CD4-positive, alpha-beta T cell (primary cell): ENCODE data around the gene SLC35A5. TPM values are rescaled to one million over a fixed set of nuclear protein-coding genes. Genes with fewer than 3 reads are reported as not detected.
A peak's percentile ranks its signal among the peaks of the same experiment; 100 is the strongest.

Experiments used
- ATAC-seq: fragments of 200-7000 bp; cut with Tn5 transposase; one replicate; pipeline ENCODE4 v1.10.0; 2022; ENCODE audit warnings: mild to moderate bottlenecking; ENCODE audit not compliant: poor library complexity
- CTCF ChIA-PET: fragments of 350-600 bp; sonication (Branson Sonifier 250); formaldehyde crosslinking; loops from one replicate; lab custom pipeline; 2021; ENCODE audit warnings: antibody characterized with exemption, inconsistent platforms; lab: Charles Lee
- POLR2A ChIA-PET: fragments of 350-600 bp; sonication (Branson Sonifier 250); formaldehyde crosslinking; loops from one replicate; lab custom pipeline; 2021; ENCODE audit warnings: antibody characterized with exemption, inconsistent platforms; lab: Charles Lee
- DNase-seq, 14 experiments: peaks; one replicate each; pipeline ENCODE4 v3.0.0-alpha.2; 2013 to 2020; ENCODE audit warnings: mixed read lengths in 2 of 14
- H3K27ac ChIP-seq, 2 donors: one replicate each; pipeline versions ENCODE4 v1.5.1 to v1.7.0; 2013; ENCODE audit warnings: low read length in 2 of 2, low read depth in 1 of 2, mild to moderate bottlenecking in 1 of 2
- H3K27me3 ChIP-seq, 2 experiments: 1 replicate in 1 of 2; 2 replicates in 1 of 2; pipeline versions ENCODE4 v1.6.1 to v1.7.0; 2013; ENCODE audit warnings: low read length in 2 of 2, control low read depth in 1 of 2, mild to moderate bottlenecking in 1 of 2, moderate library complexity in 1 of 2; ENCODE audit not compliant: insufficient read depth in 2 of 2, control insufficient read depth in 1 of 2
- H3K36me3 ChIP-seq: one replicate; pipeline ENCODE4 v1.6.1; 2013; ENCODE audit warnings: low read length, control low read depth; ENCODE audit not compliant: insufficient read depth
- H3K4me1 ChIP-seq: one replicate; pipeline ENCODE4 v1.6.1; 2013; ENCODE audit warnings: low read length, control low read depth; ENCODE audit not compliant: insufficient read depth
- H3K4me3 ChIP-seq: one replicate; pipeline ENCODE4 v1.5.1; 2013; ENCODE audit warnings: mild to moderate bottlenecking, low read length, moderate library complexity
- H3K9me3 ChIP-seq, 2 experiments: 1 replicate in 1 of 2; 2 replicates in 1 of 2; pipeline versions ENCODE4 v1.6.1 to v1.7.0; 2013; ENCODE audit warnings: low read length in 2 of 2, mild to moderate bottlenecking in 2 of 2, control low read depth in 1 of 2, moderate library complexity in 1 of 2; ENCODE audit not compliant: control insufficient read depth in 1 of 2, insufficient read depth in 1 of 2
- H3K27ac Mint-ChIP-seq: one replicate; pipeline ENCODE4 v1.8.0; 2020; ENCODE audit warnings: mixed read lengths
- H3K27me3 Mint-ChIP-seq: one replicate; pipeline ENCODE4 v1.8.0; 2021; ENCODE audit warnings: mixed read lengths
- H3K36me3 Mint-ChIP-seq: one replicate; pipeline ENCODE4 v1.8.0; 2021; ENCODE audit warnings: low read depth, mixed read lengths
- H3K4me1 Mint-ChIP-seq: one replicate; pipeline ENCODE4 v1.8.0; 2021; ENCODE audit warnings: low read depth, mixed read lengths
- H3K4me3 Mint-ChIP-seq: one replicate; pipeline ENCODE4 v1.8.0; 2020; ENCODE audit warnings: mild to moderate bottlenecking, mixed read lengths
- H3K9me3 Mint-ChIP-seq: one replicate; pipeline ENCODE4 v1.8.0; 2020; ENCODE audit warnings: mixed read lengths
- CTCF ChIP-seq: fragments of 200-600 bp; IDR thresholded peaks from one replicate; pipeline ENCODE4 v1.8.0; 2022; ENCODE audit warnings: antibody characterized with exemption, mild to moderate bottlenecking
- intact Hi-C, 2 experiments: fragments of 100-400 bp; cut with DNase I in 1 of 2; cut with micrococcal nuclease in 1 of 2; formaldehyde crosslinking; loops; one replicate each; pipeline versions ENCODE4 v1.15.1 to v1.9.0; 2023 to 2025; cut with DNase I, micrococcal nuclease
- total RNA-seq, 174 experiments: library from RNA in 2 of 174; stranded (reverse) in 2 of 174; gene quantifications; one replicate each; pipeline ENCODE4 v1.2.3 and lab custom pipeline; 2021 to 2026

Gene SLC35A5
- total RNA-seq, 2 experiments from 2014 or later = 4.6 to 7.3 TPM

- H3K27me3 ChIP-seq = no peaks in the 10 kb centered on the region
- Mint-ChIP-seq H3K9me3 (no peaks in the 10 kb centered on the region), H3K27me3 (no peaks in the 10 kb centered on the region), H3K36me3 (peaks cover 82% of the 10 kb centered on the region), H3K27ac (no peak overlapping the region), H3K4me1 (no peaks in the 10 kb centered on the region), H3K4me3 (no peak overlapping the region)
- H3K9me3 ChIP-seq = no peaks in the 10 kb centered on the region
- no peak for ATAC-seq
- CTCF ChIA-PET = interaction anchor here (0.7 to 1.2 kb wide), 2 partner anchors 173 to 237 kb away, joined by 3 to 5 read pairs; no protein-coding TSS in a partner anchor
- H3K4me1 ChIP-seq = no peaks in the 10 kb centered on the region
- H3K36me3 ChIP-seq = peaks cover 73% of the 10 kb centered on the region
- no peak for DNase-seq
- no peak for TF ChIP-seq CTCF
- intact Hi-C loops = loop anchor here in 1 of 2 experiments (2.0 to 5.0 kb wide), 3 partner anchors 203 to 394 kb away; no protein-coding TSS in a partner anchor
- H3K27ac ChIP-seq = no peak overlapping the region
- POLR2A ChIA-PET = interaction anchor here (1.3 kb wide), 1 partner anchor 237 kb away, joined by 4 read pairs; no protein-coding TSS in a partner anchor
- H3K4me3 ChIP-seq = no peak overlapping the region
These were observed 31.3 kb upstream of the SLC35A5 start for GRCh38 chr3:112530573-112530972.

GRCh38 chr3:112531358-112531781 is 30.5 kb upstream of the SLC35A5 start:
- H3K4me3 Mint-ChIP-seq = no peak overlapping the region
- H3K4me1 Mint-ChIP-seq = no peaks in the 10 kb centered on the region
- H3K4me3 ChIP-seq = no peak overlapping the region
- H3K27me3 ChIP-seq = no peaks in the 10 kb centered on the region
- no peak overlapping the region for H3K27ac ChIP-seq
- H3K27ac Mint-ChIP-seq = peak overlapping the region; percentile 6
- TF ChIP-seq CTCF = peak; percentile 80
- peaks cover 76% of the 10 kb centered on the region for H3K36me3 ChIP-seq
- CTCF ChIA-PET = interaction anchor here (0.6 to 1.2 kb wide), 3 partner anchors 93 to 238 kb away, joined by 3 to 5 read pairs (median 3); no protein-coding TSS in a partner anchor
- H3K4me1 ChIP-seq = no peaks in the 10 kb centered on the region
- no peaks in the 10 kb centered on the region for H3K9me3 ChIP-seq
- H3K9me3 Mint-ChIP-seq = no peaks in the 10 kb centered on the region
- intact Hi-C loops = loop anchor here in 1 of 2 experiments (1.0 to 5.0 kb wide), 4 partner anchors 204 to 419 kb away; no protein-coding TSS in a partner anchor
- DNase-seq (peak in 3 of 14 experiments; percentile 47 to 60 (median 55)), ATAC-seq (no peak)
- no peaks in the 10 kb centered on the region for H3K27me3 Mint-ChIP-seq
- POLR2A ChIA-PET = interaction anchor here (1.3 kb wide), 1 partner anchor 238 kb away, joined by 4 read pairs; no protein-coding TSS in a partner anchor
- H3K36me3 Mint-ChIP-seq = peaks cover 88% of the 10 kb centered on the region

- Histone ChIP-seq H3K36me3 (peaks cover 55% of the 10 kb centered on the region), H3K27me3 (no peaks in the 10 kb centered on the region), H3K4me3 (no peak overlapping the region), H3K27ac (no peak overlapping the region), H3K4me1 (no peaks in the 10 kb centered on the region), H3K9me3 (no peaks in the 10 kb centered on the region)
- Mint-ChIP-seq H3K27me3 (no peaks in the 10 kb centered on the region), H3K36me3 (peaks cover 89% of the 10 kb centered on the region), H3K4me1 (peaks cover 14% of the 10 kb centered on the region), H3K27ac (peak overlapping the region; percentile 19), H3K9me3 (no peaks in the 10 kb centered on the region), H3K4me3 (no peak overlapping the region)
- TF ChIP-seq CTCF = no peak
- ChIA-PET CTCF (interaction anchor here (0.8 kb wide), 1 partner anchor 12 kb away, joined by 3 read pairs; no protein-coding TSS in a partner anchor), POLR2A (no interaction called here)
- ATAC-seq (no peak), DNase-seq (no peak)
- intact Hi-C loops = no loop called here
These were observed 21.8 kb upstream of the SLC35A5 start for GRCh38 chr3:112539825-112540650.
